ENCODE data around the gene NAA80. TPM values are rescaled to one million over a fixed set of nuclear protein-coding genes. Genes with fewer than 3 reads are reported as not detected.
A peak's percentile ranks its signal among the peaks of the same experiment; 100 is the strongest.
"Not testable (repeated sequence)": the region's sequence is repeated elsewhere in the genome, so short reads cannot be mapped to it uniquely, and the experiment has no call there.

The NAA80 gene
- total RNA-seq, 1 donor from 2014 or later = 7.6 TPM

- peak; percentile 66 for ATAC-seq
Measured at GRCh38 chr3:50268703-50269451, 30.3 kb downstream of the NAA80 start, which contains the start of gene SEMA3B. SEMA3B (plus strand) TSS chr3:50269147; CDS start chr3:50269241, 94 bp downstream.

GRCh38 chr3:50268276-50268675 is 30.9 kb downstream of the NAA80 start:
- no peak for ATAC-seq

DNA sequence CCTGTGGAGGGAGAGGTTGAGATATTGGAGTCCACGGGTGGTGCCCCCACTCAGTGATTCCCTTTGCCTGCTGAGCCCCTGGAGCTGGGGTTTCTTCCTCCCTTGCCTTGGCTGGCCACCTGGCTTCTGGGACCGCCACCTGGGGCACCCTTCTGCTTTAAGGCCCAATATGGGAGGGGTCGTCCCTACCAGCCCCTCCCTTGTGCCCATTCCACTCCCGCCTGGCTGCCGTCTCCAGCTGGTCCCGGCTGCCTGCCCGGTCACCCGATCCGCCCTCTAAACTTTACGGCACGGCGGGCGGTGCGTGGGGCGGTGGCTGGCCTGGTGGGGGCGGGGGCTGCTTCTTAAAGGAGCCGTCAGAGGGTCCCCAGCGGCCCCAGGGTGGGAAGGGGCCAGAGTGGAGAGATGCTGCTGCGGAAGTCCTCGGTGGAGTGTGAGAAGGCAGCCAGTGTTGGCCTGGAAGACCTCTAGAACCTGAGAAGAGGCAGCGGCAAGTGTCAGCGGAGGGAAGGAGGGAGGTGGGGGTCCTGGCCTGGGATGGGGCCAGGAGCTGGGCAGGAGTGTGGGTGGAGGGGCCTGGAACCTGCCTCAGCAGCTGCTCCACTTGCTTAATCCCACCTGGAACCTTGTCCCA is 31.8 kb downstream of the NAA80 start:
- peak; percentile 4 for ATAC-seq

GRCh38 chr3:50266836-50267235 is 32.4 kb downstream of the NAA80 start:
- no peak for ATAC-seq

- no peak for ATAC-seq
Measured at GRCh38 chr3:50266017-50266416, 33.2 kb downstream of the NAA80 start.

- ATAC-seq = no peak
Measured at GRCh38 chr3:50265571-50265970, 33.6 kb downstream of the NAA80 start.

DNA sequence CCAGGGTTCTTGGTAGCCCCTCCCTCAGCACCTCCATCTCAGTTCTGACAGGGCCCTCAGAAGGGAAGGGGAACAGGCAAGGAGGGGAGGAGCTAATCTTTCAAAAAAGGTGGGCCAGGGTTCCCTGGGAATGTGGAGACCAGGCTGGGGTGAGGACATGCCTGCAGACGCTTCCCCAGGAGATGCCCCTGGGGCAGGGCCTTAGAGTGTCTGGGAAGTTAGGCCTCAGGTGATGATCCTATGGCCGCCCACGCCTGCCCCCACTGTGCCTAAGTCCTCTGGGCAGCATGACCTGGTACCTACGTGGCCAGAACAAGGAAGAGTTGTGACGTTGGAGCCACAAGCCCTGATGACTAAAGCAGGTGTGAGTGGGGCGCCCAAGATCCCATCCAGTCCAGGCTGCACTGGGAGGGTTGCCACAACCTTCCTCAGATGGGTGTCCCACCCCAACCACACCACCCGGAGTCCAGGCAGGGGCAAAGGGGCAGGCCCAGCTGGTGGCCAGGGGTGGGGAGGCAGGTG is 34.2 kb downstream of the NAA80 start:
- ATAC-seq = peak; percentile 12

DNA sequence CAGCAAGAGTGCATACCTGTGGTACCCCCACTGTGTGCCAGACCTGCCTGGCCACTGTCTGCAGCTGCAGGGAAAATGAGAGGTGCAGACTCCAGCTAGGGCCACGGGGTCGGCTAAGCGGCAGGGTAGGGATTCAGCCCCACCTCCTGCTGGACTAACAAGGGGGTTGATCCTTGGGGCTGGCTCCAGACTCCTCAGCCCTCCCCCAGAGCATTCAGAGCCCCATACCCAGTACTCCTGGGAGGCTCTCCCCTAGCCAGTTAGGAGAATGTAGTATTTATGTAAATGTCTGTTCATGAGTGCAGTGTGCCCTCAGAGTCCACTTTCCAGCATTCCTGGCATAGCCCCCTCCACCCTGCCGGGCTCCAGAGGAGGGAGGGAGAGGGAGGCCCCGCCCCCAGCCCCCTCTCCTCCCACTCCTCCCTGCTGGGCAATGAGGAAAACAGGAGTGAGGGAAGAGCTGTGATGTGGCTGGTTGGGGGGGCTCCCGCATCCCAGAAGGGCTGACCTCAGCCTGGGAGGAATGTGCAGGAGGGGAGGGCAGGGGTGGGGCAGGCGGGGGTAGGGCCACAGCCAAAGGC is 34.7 kb downstream of the NAA80 start:
- no peak for ATAC-seq

DNA sequence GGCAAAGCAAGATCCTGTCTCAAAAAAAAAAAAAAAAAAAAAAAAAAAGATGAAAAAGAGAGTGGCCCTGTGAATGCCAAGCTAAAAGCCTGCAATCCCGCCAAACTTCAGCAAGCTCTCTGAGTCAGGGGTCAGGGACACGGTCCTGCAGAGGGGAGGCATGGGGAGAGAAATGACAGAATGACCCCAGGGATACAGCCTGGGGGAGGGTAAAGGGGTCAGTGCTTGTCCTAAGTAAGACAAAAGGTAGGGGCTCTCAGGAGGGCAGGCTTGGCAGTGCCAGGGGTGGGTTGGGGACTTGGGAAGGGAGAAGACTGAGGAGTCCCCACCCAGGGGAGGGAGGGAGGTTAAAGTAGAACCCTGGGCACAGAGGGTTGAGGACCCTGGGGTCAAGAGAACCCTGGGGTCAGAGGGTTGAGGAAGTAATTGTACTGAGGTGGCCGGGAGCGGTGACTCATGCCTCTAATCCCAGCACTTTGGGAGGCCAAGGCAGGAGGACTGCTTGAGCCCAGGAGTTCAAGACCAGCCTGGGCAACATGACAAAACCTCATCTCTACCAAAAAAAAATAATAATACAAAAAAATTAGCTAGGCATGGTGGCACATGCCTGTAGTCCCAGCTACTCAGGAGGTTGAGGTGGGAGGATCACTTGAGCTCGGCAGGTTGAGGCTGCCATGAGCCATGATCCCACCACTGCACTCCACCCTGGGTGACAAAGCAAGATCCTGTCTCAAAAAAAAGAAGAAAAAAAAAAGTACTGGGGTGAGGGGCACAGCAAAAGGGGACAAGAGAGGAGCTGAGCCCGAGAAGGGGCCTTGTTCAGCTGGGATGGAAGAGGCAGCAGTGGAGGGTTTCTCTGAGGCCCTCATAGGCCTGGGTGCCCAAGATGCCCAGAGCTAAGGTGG is 35.5 kb downstream of the NAA80 start:
- no peak for ATAC-seq

DNA sequence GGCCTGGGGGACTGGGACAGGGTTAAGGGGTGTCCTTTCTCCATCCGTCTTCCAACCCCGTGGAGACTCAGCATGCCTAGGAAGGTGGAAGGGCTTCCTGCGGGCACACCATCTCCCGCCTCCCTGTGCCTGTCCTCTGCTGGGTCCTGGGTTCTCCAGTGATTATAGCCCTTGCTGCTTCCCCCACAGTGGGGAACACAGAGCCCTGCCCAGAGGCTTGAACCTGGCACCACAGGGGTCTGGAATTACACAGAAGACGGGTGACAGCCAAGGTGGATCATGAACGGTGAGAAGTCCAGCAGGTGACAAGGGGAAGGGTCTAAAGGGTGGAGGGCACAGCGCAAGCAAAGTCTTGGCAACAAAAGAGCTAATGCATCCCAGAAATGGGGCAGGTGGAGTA is 36.4 kb downstream of the NAA80 start:
- no peak for ATAC-seq

- ATAC-seq = not testable (repeated sequence)
Measured at GRCh38 chr3:50262200-50262599, 37.0 kb downstream of the NAA80 start.

GRCh38 chr3:50261505-50261904 is 37.7 kb downstream of the NAA80 start:
- ATAC-seq = no peak

- no peak for ATAC-seq
Measured at GRCh38 chr3:50260942-50261441, 38.2 kb downstream of the NAA80 start.

GRCh38 chr3:50260027-50260941 is 38.9 kb downstream of the NAA80 start:
- ATAC-seq = peak; percentile 86

DNA sequence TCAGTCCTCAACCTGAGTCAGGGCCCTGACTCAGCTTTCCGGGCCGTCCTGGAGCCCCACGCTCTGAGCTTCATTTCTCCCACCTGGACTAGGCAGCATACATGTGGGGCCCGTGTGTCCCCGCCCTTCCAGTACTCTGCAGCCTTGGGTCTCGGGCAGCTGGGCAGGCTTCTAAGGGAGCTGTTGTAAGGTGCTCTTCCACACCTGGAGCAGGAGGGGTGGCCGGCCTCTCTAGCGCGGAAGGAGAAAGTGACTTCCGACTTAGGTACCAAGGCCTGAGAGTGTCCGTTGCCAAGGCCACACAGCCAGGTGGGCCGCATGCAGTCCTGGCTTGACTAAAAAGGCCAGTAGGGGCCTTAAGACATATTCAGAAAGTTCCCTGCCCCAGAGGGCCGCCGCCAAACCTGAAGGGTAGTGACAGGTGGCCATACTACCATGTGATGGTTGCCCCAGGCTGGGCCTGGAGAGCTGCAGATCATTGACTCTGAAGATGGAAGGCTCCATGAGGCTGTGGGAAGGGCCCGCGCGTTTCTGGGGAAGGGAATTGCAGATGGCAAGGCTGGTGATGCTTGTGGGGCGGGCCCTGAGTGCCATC is 39.7 kb downstream of the NAA80 start:
- no peak for ATAC-seq

GRCh38 chr3:50258979-50259378 is 40.2 kb downstream of the NAA80 start:
- ATAC-seq = no peak

DNA sequence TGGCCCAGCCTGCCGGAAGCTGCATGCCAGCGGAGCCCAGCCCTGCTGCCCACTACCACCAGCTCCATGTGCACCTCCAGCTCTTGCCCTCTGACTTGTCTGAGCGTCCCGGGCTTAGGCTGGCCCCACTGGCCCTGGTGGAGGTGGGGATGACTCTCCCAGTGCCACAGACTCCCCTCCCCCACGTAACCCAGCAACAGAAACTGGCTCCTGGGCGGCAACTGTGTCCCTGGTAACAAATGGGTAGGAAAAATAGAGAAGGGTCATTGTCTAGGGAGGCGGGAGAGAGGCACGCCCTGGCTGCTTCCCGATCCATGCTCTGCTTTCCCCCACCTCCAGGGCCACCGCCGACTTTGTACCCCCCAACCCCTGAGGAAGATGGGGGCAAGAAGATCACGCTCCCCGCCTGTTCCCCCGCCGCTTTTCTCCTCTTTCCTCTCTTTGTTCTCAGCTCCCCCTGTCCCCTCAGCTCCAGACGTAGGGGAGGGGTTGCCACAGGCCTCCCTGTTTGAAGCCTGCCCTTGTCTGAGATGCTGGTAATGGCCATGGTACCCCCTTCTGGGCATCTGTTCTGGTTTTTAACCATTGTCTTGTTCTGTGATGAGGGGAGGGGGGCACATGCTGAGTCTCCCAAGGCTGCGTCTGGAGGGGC is 41.0 kb downstream of the NAA80 start:
- ATAC-seq = no peak

DNA sequence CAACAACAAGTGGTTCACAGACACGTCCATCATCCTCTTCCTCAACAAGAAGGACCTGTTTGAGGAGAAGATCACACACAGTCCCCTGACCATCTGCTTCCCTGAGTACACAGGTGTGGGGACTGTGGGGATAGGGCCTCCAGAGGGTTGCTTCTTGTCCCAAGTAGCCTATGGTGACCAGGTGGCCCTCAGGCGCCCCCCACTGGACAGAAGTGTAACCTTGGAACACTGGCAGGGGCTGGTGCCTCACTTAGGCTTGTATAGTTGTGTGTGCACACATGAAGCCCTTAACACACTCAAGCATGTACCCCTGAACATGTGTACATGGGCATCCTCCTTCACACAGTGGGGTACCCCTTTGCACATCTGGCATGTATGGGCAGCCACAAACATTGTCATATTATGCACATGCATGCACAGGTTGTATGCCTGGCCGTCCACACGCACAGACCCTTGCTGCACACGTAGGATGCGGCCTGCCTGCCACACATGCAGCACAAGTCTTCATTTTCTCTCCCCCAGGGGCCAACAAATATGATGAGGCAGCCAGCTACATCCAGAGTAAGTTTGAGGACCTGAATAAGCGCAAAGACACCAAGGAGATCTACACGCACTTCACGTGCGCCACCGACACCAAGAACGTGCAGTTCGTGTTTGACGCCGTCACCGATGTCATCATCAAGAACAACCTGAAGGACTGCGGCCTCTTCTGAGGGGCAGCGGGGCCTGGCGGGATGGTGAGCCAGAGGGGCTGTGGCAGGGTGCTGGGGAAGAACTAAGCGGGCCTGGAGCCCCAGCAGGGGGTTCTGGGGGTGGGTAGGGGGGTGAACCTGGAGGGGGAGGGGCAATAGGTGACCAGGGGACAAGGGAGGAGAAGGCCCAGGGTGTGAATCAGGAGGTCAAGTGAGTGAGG is 42.0 kb downstream of the NAA80 start:
- ATAC-seq = no peak

GRCh38 chr3:50255251-50255615 is 44.0 kb downstream of the NAA80 start:
- no peak for ATAC-seq

All from esophagus mucosa (tissue), 1 donor.